Suprapubic skin (tissue), 4 donors: ENCODE results near the gene TBC1D5.

Experiments used
- CTCF ChIP-seq, 2 donors: fragments of 200-600 bp in 1 of 2; fragments of 450-650 bp in 1 of 2; sonication (generic) in 1 of 2; IDR thresholded peaks; one replicate each; pipeline ENCODE4 v1.5.1; 2016 to 2019; ENCODE audit warnings: antibody characterized with exemption in 2 of 2, mild to moderate bottlenecking in 1 of 2, moderate library complexity in 1 of 2
- EP300 ChIP-seq: sonication (generic); formaldehyde crosslinking; IDR thresholded peaks from one replicate; pipeline ENCODE4 v1.6.1; 2017; ENCODE audit warnings: antibody characterized with exemption
- POLR2A ChIP-seq, 2 donors: fragments of 450-650 bp; IDR thresholded peaks; one replicate each; pipeline ENCODE4 v1.6.1; 2017; ENCODE audit warnings: antibody characterized with exemption in 2 of 2, mild to moderate bottlenecking in 2 of 2, moderate library complexity in 2 of 2
- POLR2AphosphoS5 ChIP-seq, 3 donors: sonication (generic); formaldehyde crosslinking; IDR thresholded peaks; one replicate each; pipeline ENCODE4 v1.6.1; 2017; ENCODE audit warnings: antibody characterized with exemption in 3 of 3

- TF ChIP-seq POLR2AphosphoS5 (IDR thresholded peaks at IDR 0.05) (no peak), CTCF (IDR thresholded peaks at IDR 0.05) (no peak), POLR2A (IDR thresholded peaks at IDR 0.05) (no peak), EP300 (no peak)
Observed at GRCh38 chr3:17369973-17370372, 372.5 kb downstream of the TBC1D5 start.
